ENCODE measurements around the gene OGFRL1.

OGFRL1 gene

GRCh38 chr6:71284785-71285184 lies 3.8 kb upstream of the OGFRL1 start:
- in situ Hi-C loops (cut with MboI; ENCODE audit: low sequenced_read_pairs): no loop called here

GRCh38 chr6:71287038-71287437 lies 1.6 kb upstream of the OGFRL1 start:
- in situ Hi-C loops (cut with MboI; ENCODE audit: low sequenced_read_pairs): no loop called here

- in situ Hi-C loops (cut with MboI; ENCODE audit: low sequenced_read_pairs): no loop called here
Measured at GRCh38 chr6:71287926-71288227, 734 bp upstream of the OGFRL1 start.

- in situ Hi-C loops (cut with MboI; ENCODE audit: low sequenced_read_pairs): no loop called here
Measured at GRCh38 chr6:71289039-71289801, 609 bp downstream of the OGFRL1 start.

GRCh38 chr6:71289802-71290175 lies 1.2 kb downstream of the OGFRL1 start:
- in situ Hi-C loops (cut with MboI; ENCODE audit: low sequenced_read_pairs): no loop called here

GRCh38 chr6:71290611-71291010 lies 2.0 kb downstream of the OGFRL1 start:
- in situ Hi-C loops (cut with MboI; ENCODE audit: low sequenced_read_pairs): no loop called here

- in situ Hi-C loops (cut with MboI; ENCODE audit: low sequenced_read_pairs): no loop called here
Measured at GRCh38 chr6:71292001-71292400, 3.4 kb downstream of the OGFRL1 start.

- in situ Hi-C loops (cut with MboI; ENCODE audit: low sequenced_read_pairs): no loop called here
Measured at GRCh38 chr6:71294121-71294523, 5.5 kb downstream of the OGFRL1 start.

- in situ Hi-C loops (cut with MboI; ENCODE audit: low sequenced_read_pairs): no loop called here
Measured at GRCh38 chr6:71298459-71298858, 9.8 kb downstream of the OGFRL1 start.

GRCh38 chr6:71299541-71300470 lies 11.2 kb downstream of the OGFRL1 start:
- in situ Hi-C loops (cut with MboI; ENCODE audit: low sequenced_read_pairs): no loop called here

GRCh38 chr6:71300561-71301168 lies 12.1 kb downstream of the OGFRL1 start:
- in situ Hi-C loops (cut with MboI; ENCODE audit: low sequenced_read_pairs): no loop called here

- in situ Hi-C loops (cut with MboI; ENCODE audit: low sequenced_read_pairs): no loop called here
Measured at GRCh38 chr6:71301546-71301945, 12.9 kb downstream of the OGFRL1 start.

- in situ Hi-C loops (cut with MboI; ENCODE audit: low sequenced_read_pairs): no loop called here
Measured at GRCh38 chr6:71309656-71310055, 21.0 kb downstream of the OGFRL1 start.

GRCh38 chr6:71310261-71310660 lies 21.6 kb downstream of the OGFRL1 start:
- in situ Hi-C loops (cut with MboI; ENCODE audit: low sequenced_read_pairs): no loop called here

GRCh38 chr6:71312089-71312488 lies 23.5 kb downstream of the OGFRL1 start:
- in situ Hi-C loops (cut with MboI; ENCODE audit: low sequenced_read_pairs): no loop called here

GRCh38 chr6:71317441-71317840 lies 28.8 kb downstream of the OGFRL1 start:
- in situ Hi-C loops (cut with MboI; ENCODE audit: low sequenced_read_pairs): no loop called here

GRCh38 chr6:71320041-71320440 lies 31.4 kb downstream of the OGFRL1 start:
- in situ Hi-C loops (cut with MboI; ENCODE audit: low sequenced_read_pairs): no loop called here

GRCh38 chr6:71321314-71321713 lies 32.7 kb downstream of the OGFRL1 start:
- in situ Hi-C loops (cut with MboI; ENCODE audit: low sequenced_read_pairs): no loop called here

GRCh38 chr6:71324194-71324785 lies 35.7 kb downstream of the OGFRL1 start:
- in situ Hi-C loops (cut with MboI; ENCODE audit: low sequenced_read_pairs): no loop called here

GRCh38 chr6:71326611-71327010 lies 38.0 kb downstream of the OGFRL1 start:
- in situ Hi-C loops (cut with MboI; ENCODE audit: low sequenced_read_pairs): no loop called here

- in situ Hi-C loops (cut with MboI; ENCODE audit: low sequenced_read_pairs): no loop called here
Measured at GRCh38 chr6:71330501-71330900, 41.9 kb downstream of the OGFRL1 start.

Data from HL-60/S4 treated with phorbol 12-myristate 13-acetate at 8.2 ng/mL for 4 days and 3 days (cell line).